ENCODE data around the gene KLF13.

KLF13 gene

GRCh38 chr15:31383139-31383538 is 56.5 kb downstream of the KLF13 start:
- no peaks in the 10 kb centered on the region for H3K9me3 ChIP-seq (ENCODE audit: low read length)
- no peak overlapping the region for H3K27ac ChIP-seq (ENCODE audit: low read depth, low read length, poor library complexity, severe bottlenecking)
- no peaks in the 10 kb centered on the region for H3K4me1 ChIP-seq (ENCODE audit: insufficient read depth, low read length, severe bottlenecking)
- H3K9ac ChIP-seq (ENCODE audit: low read length), result no peak overlapping the region
- no peaks in the 10 kb centered on the region for H3F3A ChIP-seq (ENCODE audit: insufficient read depth, low read length)
- TF ChIP-seq CTCF (IDR thresholded peaks at IDR 0.05; ENCODE audit: low read length) (no peak), EZH2 (IDR thresholded peaks at IDR 0.05; ENCODE audit: borderline replicate concordance, low read length) (no peak)
- peaks cover 35% of the 10 kb centered on the region for H3K36me3 ChIP-seq (ENCODE audit: insufficient read depth, low read length)
- H2AFZ ChIP-seq (ENCODE audit: low read length), result no peak overlapping the region
- no peak overlapping the region for H3K4me2 ChIP-seq (ENCODE audit: low read length)
- H4K20me1 ChIP-seq (ENCODE audit: insufficient read depth, low read length), result no peaks in the 10 kb centered on the region
- H3K4me3 ChIP-seq (ENCODE audit: low read depth, low read length, poor library complexity, severe bottlenecking), result no peak overlapping the region
- H3K79me2 ChIP-seq (ENCODE audit: insufficient read depth, low read length), result no peaks in the 10 kb centered on the region
- H3K27me3 ChIP-seq (ENCODE audit: insufficient read depth, low read length), result no peaks in the 10 kb centered on the region
- no peaks in the 10 kb centered on the region for H3K9me2 ChIP-seq (ENCODE audit: low read depth, low read length)

DNA sequence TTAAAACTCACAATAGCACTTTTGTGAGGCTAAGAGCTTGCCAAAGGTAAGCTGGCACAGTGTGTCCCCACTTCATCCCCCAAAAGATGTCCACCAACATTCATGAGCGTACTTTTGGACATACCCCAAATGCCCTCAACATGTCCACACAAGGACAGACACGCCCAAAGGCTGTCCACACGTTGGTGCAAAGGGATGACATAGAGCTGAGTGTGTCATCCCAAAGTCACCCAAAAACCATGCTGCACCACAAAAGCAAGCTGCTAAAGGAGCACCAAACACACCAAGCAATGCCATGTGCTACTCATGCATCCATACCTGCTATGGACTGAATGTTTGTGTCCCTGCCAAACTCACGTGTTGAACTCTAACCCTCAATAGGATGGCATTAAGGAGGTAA is 57.9 kb downstream of the KLF13 start:
- H3K4me3 ChIP-seq (ENCODE audit: low read depth, low read length, poor library complexity, severe bottlenecking), result no peak overlapping the region
- no peaks in the 10 kb centered on the region for H3K79me2 ChIP-seq (ENCODE audit: insufficient read depth, low read length)
- H3K9me2 ChIP-seq (ENCODE audit: low read depth, low read length), result no peaks in the 10 kb centered on the region
- peaks cover 20% of the 10 kb centered on the region for H3K36me3 ChIP-seq (ENCODE audit: insufficient read depth, low read length)
- no peak overlapping the region for H2AFZ ChIP-seq (ENCODE audit: low read length)
- H3K27ac ChIP-seq (ENCODE audit: low read depth, low read length, poor library complexity, severe bottlenecking), result no peak overlapping the region
- H3K27me3 ChIP-seq (ENCODE audit: insufficient read depth, low read length), result no peaks in the 10 kb centered on the region
- no peak overlapping the region for H3K9ac ChIP-seq (ENCODE audit: low read length)
- H3K9me3 ChIP-seq (ENCODE audit: low read length), result no peaks in the 10 kb centered on the region
- no peaks in the 10 kb centered on the region for H3F3A ChIP-seq (ENCODE audit: insufficient read depth, low read length)
- no peaks in the 10 kb centered on the region for H3K4me1 ChIP-seq (ENCODE audit: insufficient read depth, low read length, severe bottlenecking)
- no peaks in the 10 kb centered on the region for H4K20me1 ChIP-seq (ENCODE audit: insufficient read depth, low read length)
- TF ChIP-seq EZH2 (IDR thresholded peaks at IDR 0.05; ENCODE audit: borderline replicate concordance, low read length), result no peak
- no peak for TF ChIP-seq CTCF (IDR thresholded peaks at IDR 0.05; ENCODE audit: low read length)
- no peak overlapping the region for H3K4me2 ChIP-seq (ENCODE audit: low read length)

GRCh38 chr15:31385736-31386135 is 59.1 kb downstream of the KLF13 start:
- Histone ChIP-seq H3K9ac (ENCODE audit: low read length) (no peak overlapping the region), H3K79me2 (ENCODE audit: insufficient read depth, low read length) (no peaks in the 10 kb centered on the region), H3K36me3 (ENCODE audit: insufficient read depth, low read length) (peaks cover 9% of the 10 kb centered on the region), H3K4me1 (ENCODE audit: insufficient read depth, low read length, severe bottlenecking) (no peaks in the 10 kb centered on the region), H3K9me3 (ENCODE audit: low read length) (no peaks in the 10 kb centered on the region), H4K20me1 (ENCODE audit: insufficient read depth, low read length) (no peaks in the 10 kb centered on the region), H3K4me2 (ENCODE audit: low read length) (no peak overlapping the region), H3K9me2 (ENCODE audit: low read depth, low read length) (no peaks in the 10 kb centered on the region), H3K27me3 (ENCODE audit: insufficient read depth, low read length) (no peaks in the 10 kb centered on the region), H2AFZ (ENCODE audit: low read length) (no peak overlapping the region), H3F3A (ENCODE audit: insufficient read depth, low read length) (no peaks in the 10 kb centered on the region), H3K4me3 (ENCODE audit: low read depth, low read length, poor library complexity, severe bottlenecking) (no peak overlapping the region), H3K27ac (ENCODE audit: low read depth, low read length, poor library complexity, severe bottlenecking) (no peak overlapping the region)
- TF ChIP-seq EZH2 (IDR thresholded peaks at IDR 0.05; ENCODE audit: borderline replicate concordance, low read length), result no peak

GRCh38 chr15:31387092-31387478 is 60.5 kb downstream of the KLF13 start:
- H3K27ac ChIP-seq (ENCODE audit: low read depth, low read length, poor library complexity, severe bottlenecking), result no peak overlapping the region
- H3K4me1 ChIP-seq (ENCODE audit: insufficient read depth, low read length, severe bottlenecking), result peaks cover 5% of the 10 kb centered on the region
- H3K4me3 ChIP-seq (ENCODE audit: low read depth, low read length, poor library complexity, severe bottlenecking), result no peak overlapping the region
- no peak overlapping the region for H3K4me2 ChIP-seq (ENCODE audit: low read length)
- TF ChIP-seq EZH2 (IDR thresholded peaks at IDR 0.05; ENCODE audit: borderline replicate concordance, low read length) (no peak), CTCF (IDR thresholded peaks at IDR 0.05; ENCODE audit: low read length) (no peak)
- H3K9ac ChIP-seq (ENCODE audit: low read length), result no peak overlapping the region
- no peaks in the 10 kb centered on the region for H3K36me3 ChIP-seq (ENCODE audit: insufficient read depth, low read length)
- H2AFZ ChIP-seq (ENCODE audit: low read length), result no peak overlapping the region
- H3K79me2 ChIP-seq (ENCODE audit: insufficient read depth, low read length), result no peaks in the 10 kb centered on the region
- no peaks in the 10 kb centered on the region for H3K9me3 ChIP-seq (ENCODE audit: low read length)
- H3F3A ChIP-seq (ENCODE audit: insufficient read depth, low read length), result no peaks in the 10 kb centered on the region
- no peaks in the 10 kb centered on the region for H4K20me1 ChIP-seq (ENCODE audit: insufficient read depth, low read length)
- no peaks in the 10 kb centered on the region for H3K27me3 ChIP-seq (ENCODE audit: insufficient read depth, low read length)
- H3K9me2 ChIP-seq (ENCODE audit: low read depth, low read length), result no peaks in the 10 kb centered on the region

All from OCI-LY1 (cell line).